DOHH2 (cell line): ENCODE data around the gene FBXW7.

ENCODE experiments used
- H3F3A ChIP-seq: fragments of 200-600 bp; sonication (generic), shearing (Covaris generic); 2 replicates; pipeline ENCODE4 v1.6.0; 2016; ENCODE audit warnings: antibody characterized with exemption, mild to moderate bottlenecking; ENCODE audit not compliant: control insufficient read depth, insufficient read depth
- H3K27ac ChIP-seq: fragments of 200-600 bp; sonication (generic); 2 replicates; pipeline ENCODE4 v1.5.1; 2014; ENCODE audit warnings: low read depth, mild to moderate bottlenecking, low read length, moderate library complexity
- H3K27me3 ChIP-seq: fragments of 200-600 bp; sonication (generic); 2 replicates; pipeline ENCODE4 v1.6.1; 2014; ENCODE audit warnings: mild to moderate bottlenecking, low read length, mixed read lengths; ENCODE audit not compliant: control insufficient read depth
- H3K36me3 ChIP-seq: fragments of 200-600 bp; sonication (generic); 2 replicates; pipeline ENCODE4 v1.6.1; 2014; ENCODE audit warnings: mild to moderate bottlenecking, low read length, moderate library complexity, mixed read lengths; ENCODE audit not compliant: control insufficient read depth
- H3K4me1 ChIP-seq: fragments of 200-600 bp; sonication (generic); 2 replicates; pipeline ENCODE4 v1.6.1; 2014; ENCODE audit warnings: mild to moderate bottlenecking, low read length, mixed read lengths; ENCODE audit not compliant: control insufficient read depth
- H3K4me2 ChIP-seq: fragments of 200-600 bp; sonication (generic); 2 replicates; pipeline ENCODE4 v1.6.0; 2014; ENCODE audit warnings: mild to moderate bottlenecking, low read length, moderate library complexity
- H3K4me3 ChIP-seq: fragments of 200-600 bp; sonication (generic); 2 replicates; pipeline ENCODE4 v1.5.1; 2014; ENCODE audit warnings: mild to moderate bottlenecking, low read length, mixed read lengths
- H3K79me2 ChIP-seq: fragments of 200-600 bp; sonication (generic); 2 replicates; pipeline ENCODE4 v1.6.1; 2014; ENCODE audit warnings: mild to moderate bottlenecking, low read length, mixed read lengths; ENCODE audit not compliant: control insufficient read depth
- H3K9me2 ChIP-seq: fragments of 200-600 bp; sonication (generic); replicated peaks from 2 replicates; pipeline ENCODE4 v1.6.1; 2014; ENCODE audit warnings: mild to moderate bottlenecking, low read length, mixed read lengths; ENCODE audit not compliant: control insufficient read depth
- H3K9me3 ChIP-seq: fragments of 200-600 bp; sonication (generic); 2 replicates; pipeline ENCODE4 v1.6.1; 2014; ENCODE audit warnings: antibody characterized with exemption, low read length, mixed read lengths; ENCODE audit not compliant: control insufficient read depth, insufficient read depth
- H4K20me1 ChIP-seq: fragments of 200-600 bp; sonication (generic); 2 replicates; pipeline ENCODE4 v1.6.0; 2014; ENCODE audit warnings: low read depth, mild to moderate bottlenecking, antibody characterized with exemption, low read length, moderate library complexity; ENCODE audit not compliant: control insufficient read depth, insufficient read depth
- EZH2phosphoT487 ChIP-seq: fragments of 200-600 bp; sonication (generic); IDR thresholded peaks from 2 replicates; pipeline ENCODE4 v1.6.1; 2017; ENCODE audit warnings: borderline replicate concordance, mild to moderate bottlenecking, antibody characterized with exemption, low read length, moderate library complexity, mixed read lengths
- TF ChIP-seq, protein P1 (sequence below): fragments of 200-600 bp; sonication (generic); IDR thresholded peaks from one replicate; pipeline ENCODE4 v1.5.1; 2014; ENCODE audit warnings: antibody characterized with exemption, mild to moderate bottlenecking, low read depth, low read length; ENCODE audit not compliant: poor library complexity, severe bottlenecking

FBXW7 gene

DNA sequence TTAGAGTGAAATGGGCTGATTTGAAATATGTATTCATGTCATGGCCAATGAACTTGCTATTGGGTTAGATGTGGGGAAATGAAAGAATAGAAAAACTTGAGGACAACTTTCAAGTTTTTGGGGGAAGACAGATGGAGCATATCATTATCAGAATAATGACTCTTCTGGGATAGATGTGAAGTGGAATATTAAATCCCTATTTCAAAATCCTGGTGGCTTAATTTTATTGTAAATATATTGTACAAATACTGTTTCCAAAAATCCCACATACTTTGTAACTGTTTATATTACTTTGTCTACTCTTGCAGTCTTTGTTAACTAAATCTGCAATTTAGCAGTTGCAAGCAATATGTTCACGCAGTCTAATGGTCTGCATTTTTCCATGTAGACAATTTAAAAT lies 35.9 kb upstream of the FBXW7 start:
- H3K36me3 ChIP-seq: no peaks in the 10 kb centered on the region
- TF ChIP-seq EZH2phosphoT487: no peak
- TF ChIP-seq, protein P1, sequence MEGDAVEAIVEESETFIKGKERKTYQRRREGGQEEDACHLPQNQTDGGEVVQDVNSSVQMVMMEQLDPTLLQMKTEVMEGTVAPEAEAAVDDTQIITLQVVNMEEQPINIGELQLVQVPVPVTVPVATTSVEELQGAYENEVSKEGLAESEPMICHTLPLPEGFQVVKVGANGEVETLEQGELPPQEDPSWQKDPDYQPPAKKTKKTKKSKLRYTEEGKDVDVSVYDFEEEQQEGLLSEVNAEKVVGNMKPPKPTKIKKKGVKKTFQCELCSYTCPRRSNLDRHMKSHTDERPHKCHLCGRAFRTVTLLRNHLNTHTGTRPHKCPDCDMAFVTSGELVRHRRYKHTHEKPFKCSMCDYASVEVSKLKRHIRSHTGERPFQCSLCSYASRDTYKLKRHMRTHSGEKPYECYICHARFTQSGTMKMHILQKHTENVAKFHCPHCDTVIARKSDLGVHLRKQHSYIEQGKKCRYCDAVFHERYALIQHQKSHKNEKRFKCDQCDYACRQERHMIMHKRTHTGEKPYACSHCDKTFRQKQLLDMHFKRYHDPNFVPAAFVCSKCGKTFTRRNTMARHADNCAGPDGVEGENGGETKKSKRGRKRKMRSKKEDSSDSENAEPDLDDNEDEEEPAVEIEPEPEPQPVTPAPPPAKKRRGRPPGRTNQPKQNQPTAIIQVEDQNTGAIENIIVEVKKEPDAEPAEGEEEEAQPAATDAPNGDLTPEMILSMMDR: no peak
- H3K4me1 ChIP-seq: peaks cover 3% of the 10 kb centered on the region; the same call in 1 of the 2 replicates

DNA sequence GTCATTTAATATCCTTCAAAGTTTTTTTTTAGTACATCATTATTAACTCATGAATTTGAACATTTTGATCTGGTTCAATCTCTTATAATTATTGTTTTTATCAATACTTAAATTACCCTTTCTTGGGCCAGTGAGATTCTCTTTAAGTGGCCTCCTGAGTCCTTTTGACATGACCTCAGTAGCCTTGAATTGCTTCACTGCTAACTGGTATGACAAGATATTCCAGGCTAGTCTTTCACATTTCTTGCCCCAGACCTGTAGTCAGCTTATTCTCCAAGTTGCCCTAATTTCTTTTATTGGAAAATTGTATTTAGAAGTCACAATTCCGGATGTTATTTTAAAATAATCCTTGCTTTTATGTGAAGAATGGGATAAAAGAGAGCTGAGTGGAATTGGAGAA lies 35.4 kb upstream of the FBXW7 start:
- peaks cover 3% of the 10 kb centered on the region; the same call in 1 of the 2 replicates for H3K4me1 ChIP-seq
- H3K9me3 ChIP-seq: no peaks in the 10 kb centered on the region
- H3K9me2 ChIP-seq: no peaks in the 10 kb centered on the region
- no peaks in the 10 kb centered on the region for H3K36me3 ChIP-seq
- no peaks in the 10 kb centered on the region for H4K20me1 ChIP-seq
- no peaks in the 10 kb centered on the region for H3K79me2 ChIP-seq
- no peaks in the 10 kb centered on the region for H3K27me3 ChIP-seq
- H3F3A ChIP-seq: no peaks in the 10 kb centered on the region
- no peak overlapping the region for H3K4me2 ChIP-seq
- TF ChIP-seq, protein P1: no peak
- TF ChIP-seq EZH2phosphoT487: no peak
- H3K27ac ChIP-seq: no peak overlapping the region
- H3K4me3 ChIP-seq: no peak overlapping the region

More for the DNA sequence above, 35.9 kb upstream of the FBXW7 start:
- Histone ChIP-seq H3K9me2 (no peaks in the 10 kb centered on the region), H3K4me3 (no peak overlapping the region), H3K4me2 (no peak overlapping the region), H3F3A (no peaks in the 10 kb centered on the region), H3K27me3 (no peaks in the 10 kb centered on the region), H3K9me3 (no peaks in the 10 kb centered on the region), H4K20me1 (no peaks in the 10 kb centered on the region), H3K27ac (no peak overlapping the region), H3K79me2 (no peaks in the 10 kb centered on the region)

DNA sequence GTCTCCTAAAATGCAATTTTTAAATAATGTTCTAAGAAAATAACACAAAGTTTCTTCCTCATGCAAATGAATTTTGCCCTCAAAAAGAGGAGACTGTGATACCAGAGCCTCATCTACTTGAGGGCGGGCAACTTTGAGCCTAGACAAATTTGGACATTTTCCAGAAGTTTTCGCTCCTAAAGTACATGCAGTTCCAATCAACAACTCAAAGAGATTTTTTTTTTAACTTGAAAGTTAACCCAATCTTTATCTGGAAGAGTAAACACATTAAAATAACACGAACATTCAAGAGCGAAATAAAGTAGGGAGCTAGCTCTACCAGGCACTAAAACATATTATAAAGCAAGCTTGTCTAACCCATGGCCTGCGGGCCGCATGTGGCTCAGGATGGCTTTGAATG lies 29.4 kb upstream of the FBXW7 start:
- TF ChIP-seq, protein P1: no peak
- TF ChIP-seq EZH2phosphoT487: no peak
- Histone ChIP-seq H3K4me3 (no peak overlapping the region), H3F3A (no peaks in the 10 kb centered on the region), H4K20me1 (no peaks in the 10 kb centered on the region), H3K4me1 (peaks cover 8% of the 10 kb centered on the region), H3K9me3 (no peaks in the 10 kb centered on the region), H3K4me2 (no peak overlapping the region), H3K79me2 (no peaks in the 10 kb centered on the region), H3K27me3 (no peaks in the 10 kb centered on the region), H3K36me3 (no peaks in the 10 kb centered on the region), H3K27ac (no peak overlapping the region), H3K9me2 (no peaks in the 10 kb centered on the region)

DNA sequence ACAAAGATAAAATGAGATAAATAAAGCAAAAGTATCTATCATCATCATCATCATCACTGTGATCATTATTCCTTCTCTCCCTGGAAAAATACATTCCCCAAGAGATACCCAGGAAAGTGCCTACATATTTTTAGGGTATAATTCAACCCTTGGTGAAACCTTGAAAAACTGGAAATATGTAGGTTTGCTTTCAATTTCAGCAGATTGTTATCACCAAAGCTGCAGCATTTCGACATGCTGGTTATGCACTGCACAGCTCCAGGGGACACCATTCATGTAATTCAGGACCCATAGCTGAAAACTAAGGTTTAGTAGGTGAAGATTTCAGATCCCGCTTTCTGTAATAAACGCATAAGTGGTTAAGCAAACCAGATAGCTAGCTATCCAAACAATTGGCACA lies 28.4 kb upstream of the FBXW7 start:
- no peak for TF ChIP-seq EZH2phosphoT487
- TF ChIP-seq, protein P1: no peak
- H3K4me2 ChIP-seq: no peak overlapping the region

More for the DNA sequence above, 28.4 kb upstream of the FBXW7 start:
- Histone ChIP-seq H4K20me1 (no peaks in the 10 kb centered on the region), H3K9me2 (no peaks in the 10 kb centered on the region), H3K27ac (no peak overlapping the region), H3K27me3 (no peaks in the 10 kb centered on the region), H3K79me2 (no peaks in the 10 kb centered on the region), H3F3A (no peaks in the 10 kb centered on the region), H3K4me3 (no peak overlapping the region), H3K36me3 (no peaks in the 10 kb centered on the region), H3K4me1 (peaks cover 17% of the 10 kb centered on the region), H3K9me3 (no peaks in the 10 kb centered on the region)
